ENCODE data around the gene CR1L. TPM values are rescaled to one million over a fixed set of nuclear protein-coding genes. Genes with fewer than 3 reads are reported as not detected.
"Not testable (repeated sequence)": the region's sequence is repeated elsewhere in the genome, so short reads cannot be mapped to it uniquely, and the experiment has no call there.

The CR1L gene
- total and polyA plus RNA-seq, 4 donors: 0.50 to 2.0 (median 1.3) TPM

GRCh38 chr1:207763972-207764371 is 119.0 kb downstream of the CR1L start:
- H3K9me3 ChIP-seq (ENCODE audit: control insufficient read depth, insufficient read depth, low read length): peaks cover 2% of the 10 kb centered on the region
- no peaks in the 10 kb centered on the region for H3K4me1 ChIP-seq (ENCODE audit: control insufficient read depth, insufficient read depth, low read length)
- no peak overlapping the region for H3K27ac ChIP-seq (ENCODE audit: low read depth, low read length)
- no peak overlapping the region for H3K4me3 ChIP-seq (ENCODE audit: low read depth, low read length)
- peaks cover 21% of the 10 kb centered on the region for H3K36me3 ChIP-seq (ENCODE audit: control insufficient read depth, insufficient read depth, low read length)
- WGBS (ENCODE audit: insufficient coverage): 99% methylated on average over 9 of the region's 9 CpGs
- H3K27me3 ChIP-seq (ENCODE audit: control insufficient read depth, insufficient read depth, low read length): no peaks in the 10 kb centered on the region
- DNase-seq (ENCODE audit: low read depth in 4 of 6, low spot score in 6 of 6): no peak

GRCh38 chr1:207766569-207766968 is 121.6 kb downstream of the CR1L start:
- Histone ChIP-seq H3K9me3 (ENCODE audit: control insufficient read depth, insufficient read depth, low read length) (peaks cover 2% of the 10 kb centered on the region), H3K4me1 (ENCODE audit: control insufficient read depth, insufficient read depth, low read length) (no peaks in the 10 kb centered on the region), H3K36me3 (ENCODE audit: control insufficient read depth, insufficient read depth, low read length) (peaks cover 24% of the 10 kb centered on the region), H3K4me3 (ENCODE audit: low read depth, low read length) (no peak overlapping the region), H3K27ac (ENCODE audit: low read depth, low read length) (no peak overlapping the region), H3K27me3 (ENCODE audit: control insufficient read depth, insufficient read depth, low read length) (no peaks in the 10 kb centered on the region)
- DNase-seq (ENCODE audit: low read depth in 4 of 6, low spot score in 6 of 6): no peak
- WGBS (ENCODE audit: insufficient coverage): no CpG with 5 or more reads among the region's 1 CpG

GRCh38 chr1:207770514-207770913 is 125.6 kb downstream of the CR1L start:
- WGBS (ENCODE audit: insufficient coverage): no CpG with 5 or more reads among the region's 4 CpGs

More at GRCh38 chr1:207770514-207770913, 125.6 kb downstream of the CR1L start:
- not testable (repeated sequence) for H3K4me3 ChIP-seq (ENCODE audit: low read depth, low read length); DNase-seq (ENCODE audit: low read depth in 4 of 6, low spot score in 6 of 6); H3K27me3 ChIP-seq (ENCODE audit: control insufficient read depth, insufficient read depth, low read length); H3K4me1 ChIP-seq (ENCODE audit: control insufficient read depth, insufficient read depth, low read length); H3K9me3 ChIP-seq (ENCODE audit: control insufficient read depth, insufficient read depth, low read length); H3K27ac ChIP-seq (ENCODE audit: low read depth, low read length); H3K36me3 ChIP-seq (ENCODE audit: control insufficient read depth, insufficient read depth, low read length)

Small RNA genes lying within 50 kb of the gene (small RNA-seq; reads per million reads assigned to genes)
- not detected for gene RNA5SP534 (ENCODE audit: low replicate concordance)

Other genes with a start within 250 kb of the CR1L start
- under 1 TPM; 0.11 to 0.20 TPM for gene CR2, start 190.8 kb upstream of the CR1L start, total RNA-seq
- gene CR2, start 190.8 kb upstream of the CR1L start, polyA plus RNA-seq (ENCODE audit: insufficient read length in 2 of 2): under 1 TPM; 0.21 to 0.22 TPM
- gene CR1, start 149.0 kb upstream of the CR1L start, total RNA-seq: 1 to 10 TPM; 1.2 to 4.0 TPM
- gene CR1, start 149.0 kb upstream of the CR1L start, polyA plus RNA-seq (ENCODE audit: insufficient read length in 2 of 2): under 1 TPM; 0.22 to 0.23 TPM
- gene CD46, start 106.9 kb downstream of the CR1L start, total RNA-seq: 100 to 1,000 TPM in 1 of 2 donors, 10 to 100 TPM in 1; 71.7 to 119 TPM
- gene CD46, start 106.9 kb downstream of the CR1L start, polyA plus RNA-seq (ENCODE audit: insufficient read length in 2 of 2): 10 to 100 TPM; 95.1 to 96.7 TPM

Data from spinal cord (tissue), 10 donors.